Measurements from ENCODE around the gene PCDHA1. TPM values are rescaled to one million over a fixed set of nuclear protein-coding genes. Genes with fewer than 3 reads are reported as not detected.
A peak's percentile ranks its signal among the peaks of the same experiment; 100 is the strongest.
"Not testable (repeated sequence)": the region's sequence is repeated elsewhere in the genome, so short reads cannot be mapped to it uniquely, and the experiment has no call there.

Gene PCDHA1
- total and polyA plus RNA-seq, 4 donors = not detected

GRCh38 chr5:140840978-140841962 is 55.3 kb downstream of the PCDHA1 start, which contains the start of gene PCDHA8:
PCDHA8 (plus strand) TSS chr5:140841187; CDS start chr5:140841322, 135 bp downstream.
- H3K27ac ChIP-seq (ENCODE audit: low read depth in 1 of 2, low read length in 2 of 2) = no peak within 1 kb of the TSS
- H3K36me3 ChIP-seq (ENCODE audit: control insufficient read depth in 1 of 2, insufficient read depth in 2 of 2, low read length in 1 of 2) = no peaks in the 10 kb centered on the region
- H3K9me3 ChIP-seq (ENCODE audit: control insufficient read depth, low read length) = peaks cover 6% of the 10 kb centered on the region
- H3K4me3 ChIP-seq (ENCODE audit: low read length in 2 of 2) = no peak within 1 kb of the TSS
- 11 to 23% methylated on average over 44 to 47 of the region's 47 CpGs for WGBS, 2 donors
- ATAC-seq (ENCODE audit: low FRiP score) = no peak
- no peak for DNase-seq
- H3K27me3 ChIP-seq (ENCODE audit: control insufficient read depth in 1 of 2, insufficient read depth in 2 of 2, low read length in 1 of 2) = peaks cover 0 to 1% of the 10 kb centered on the region in 2 donors
- intact Hi-C loops (cut with DNase I) = no loop called here
- no peaks in the 10 kb centered on the region for H3K4me1 ChIP-seq (ENCODE audit: control insufficient read depth in 1 of 2, insufficient read depth in 2 of 2, low read length in 2 of 2)

DNA sequence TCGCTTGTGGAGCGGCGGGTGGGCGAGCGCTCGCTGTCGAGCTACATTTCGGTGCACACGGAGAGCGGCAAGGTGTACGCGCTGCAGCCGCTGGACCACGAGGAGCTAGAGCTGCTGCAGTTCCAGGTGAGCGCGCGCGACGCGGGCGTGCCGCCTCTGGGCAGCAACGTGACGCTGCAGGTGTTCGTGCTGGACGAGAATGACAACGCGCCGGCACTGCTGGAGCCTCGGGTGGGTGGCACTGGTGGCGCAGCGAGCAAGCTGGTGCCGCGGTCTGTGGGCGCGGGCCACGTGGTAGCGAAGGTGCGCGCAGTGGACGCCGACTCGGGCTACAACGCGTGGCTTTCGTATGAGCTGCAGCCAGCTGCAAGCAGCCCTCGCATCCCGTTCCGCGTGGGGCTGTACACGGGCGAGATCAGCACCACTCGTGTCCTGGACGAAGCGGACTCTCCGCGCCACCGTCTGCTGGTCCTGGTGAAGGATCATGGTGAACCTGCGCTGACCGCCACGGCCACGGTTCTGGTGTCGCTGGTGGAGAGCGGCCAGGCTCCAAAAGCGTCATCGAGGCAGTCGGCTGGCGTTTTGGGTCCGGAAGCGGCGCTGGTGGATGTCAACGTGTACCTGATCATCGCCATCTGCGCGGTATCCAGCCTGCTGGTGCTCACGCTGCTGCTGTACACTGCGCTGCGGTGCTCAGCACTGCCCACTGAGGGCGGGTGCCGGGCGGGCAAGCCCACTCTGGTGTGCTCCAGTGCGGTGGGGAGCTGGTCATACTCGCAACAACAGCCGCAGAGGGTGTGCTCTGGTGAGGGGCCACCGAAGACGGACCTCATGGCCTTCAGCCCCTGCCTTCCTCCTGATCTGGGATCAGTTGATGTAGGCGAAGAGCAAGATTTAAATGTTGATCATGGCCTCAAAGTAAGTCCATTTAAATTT is 57.1 kb downstream of the PCDHA1 start:
- intact Hi-C loops (cut with DNase I) = no loop called here
- no peak overlapping the region for H3K27ac ChIP-seq (ENCODE audit: low read depth in 1 of 2, low read length in 2 of 2)
- no peaks in the 10 kb centered on the region for H3K36me3 ChIP-seq (ENCODE audit: control insufficient read depth in 1 of 2, insufficient read depth in 2 of 2, low read length in 1 of 2)
- H3K9me3 ChIP-seq (ENCODE audit: control insufficient read depth, low read length) = peaks cover 4% of the 10 kb centered on the region
- DNase-seq (peak in 1 of 2 donors; percentile 72), ATAC-seq (ENCODE audit: low FRiP score) (no peak)
- WGBS, 2 donors = 38% methylated on average over 87 of the region's 87 CpGs; no CpG with 5 or more reads in 1 of the 2 donors
- no peaks in the 10 kb centered on the region for H3K4me1 ChIP-seq (ENCODE audit: control insufficient read depth in 1 of 2, insufficient read depth in 2 of 2, low read length in 2 of 2)
- H3K27me3 ChIP-seq (ENCODE audit: control insufficient read depth in 1 of 2, insufficient read depth in 2 of 2, low read length in 1 of 2) = peaks cover 0 to 1% of the 10 kb centered on the region in 2 donors
- H3K4me3 ChIP-seq (ENCODE audit: low read length in 2 of 2) = no peak overlapping the region

- H3K9me3 ChIP-seq (ENCODE audit: control insufficient read depth, low read length) = peaks cover 15% of the 10 kb centered on the region
- DNase-seq; H3K27ac ChIP-seq (ENCODE audit: low read depth in 1 of 2, low read length in 2 of 2); H3K4me1 ChIP-seq (ENCODE audit: control insufficient read depth in 1 of 2, insufficient read depth in 2 of 2, low read length in 2 of 2); intact Hi-C loops (cut with DNase I); H3K27me3 ChIP-seq (ENCODE audit: control insufficient read depth in 1 of 2, insufficient read depth in 2 of 2, low read length in 1 of 2); H3K36me3 ChIP-seq (ENCODE audit: control insufficient read depth in 1 of 2, insufficient read depth in 2 of 2, low read length in 1 of 2); H3K4me3 ChIP-seq (ENCODE audit: low read length in 2 of 2); ATAC-seq (ENCODE audit: low FRiP score): not testable (repeated sequence)
- WGBS, 2 donors = 13% methylated on average over 46 of the region's 48 CpGs; no CpG with 5 or more reads in 1 of the 2 donors
Observed at GRCh38 chr5:140848139-140849102, 62.5 kb downstream of the PCDHA1 start, which contains the start of gene PCDHA9. PCDHA9 (plus strand) TSS chr5:140848382; CDS start chr5:140848496, 114 bp downstream.

DNA sequence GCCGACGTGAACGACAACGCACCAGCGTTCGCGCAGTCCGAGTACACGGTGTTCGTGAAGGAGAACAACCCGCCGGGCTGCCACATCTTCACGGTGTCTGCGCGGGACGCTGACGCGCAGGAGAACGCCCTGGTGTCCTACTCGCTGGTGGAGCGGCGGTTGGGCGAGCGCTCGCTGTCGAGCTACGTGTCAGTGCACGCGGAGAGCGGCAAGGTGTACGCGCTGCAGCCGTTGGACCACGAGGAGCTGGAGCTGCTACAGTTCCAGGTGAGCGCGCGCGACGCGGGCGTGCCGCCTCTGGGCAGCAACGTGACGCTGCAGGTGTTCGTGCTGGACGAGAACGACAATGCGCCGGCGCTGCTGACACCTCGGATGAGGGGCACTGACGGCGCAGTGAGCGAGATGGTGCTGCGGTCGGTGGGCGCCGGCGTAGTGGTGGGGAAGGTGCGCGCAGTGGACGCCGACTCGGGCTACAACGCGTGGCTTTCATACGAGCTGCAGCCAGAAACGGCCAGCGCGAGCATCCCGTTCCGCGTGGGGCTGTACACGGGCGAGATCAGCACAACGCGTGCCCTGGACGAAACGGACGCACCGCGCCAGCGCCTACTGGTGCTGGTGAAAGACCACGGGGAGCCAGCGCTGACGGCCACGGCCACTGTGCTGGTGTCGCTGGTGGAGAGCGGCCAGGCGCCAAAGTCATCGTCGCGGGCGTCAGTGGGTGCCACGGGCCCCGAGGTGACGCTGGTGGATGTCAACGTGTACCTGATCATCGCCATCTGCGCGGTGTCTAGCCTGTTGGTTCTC is 64.1 kb downstream of the PCDHA1 start:
- H3K4me3 ChIP-seq (ENCODE audit: low read length in 2 of 2); H3K27me3 ChIP-seq (ENCODE audit: control insufficient read depth in 1 of 2, insufficient read depth in 2 of 2, low read length in 1 of 2); ATAC-seq (ENCODE audit: low FRiP score); DNase-seq; H3K36me3 ChIP-seq (ENCODE audit: control insufficient read depth in 1 of 2, insufficient read depth in 2 of 2, low read length in 1 of 2); H3K27ac ChIP-seq (ENCODE audit: low read depth in 1 of 2, low read length in 2 of 2); intact Hi-C loops (cut with DNase I); H3K4me1 ChIP-seq (ENCODE audit: control insufficient read depth in 1 of 2, insufficient read depth in 2 of 2, low read length in 2 of 2): not testable (repeated sequence)
- 33% methylated on average over 101 of the region's 101 CpGs; no CpG with 5 or more reads in 1 of the 2 donors for WGBS, 2 donors
- H3K9me3 ChIP-seq (ENCODE audit: control insufficient read depth, low read length) = peaks cover 15% of the 10 kb centered on the region

DNA sequence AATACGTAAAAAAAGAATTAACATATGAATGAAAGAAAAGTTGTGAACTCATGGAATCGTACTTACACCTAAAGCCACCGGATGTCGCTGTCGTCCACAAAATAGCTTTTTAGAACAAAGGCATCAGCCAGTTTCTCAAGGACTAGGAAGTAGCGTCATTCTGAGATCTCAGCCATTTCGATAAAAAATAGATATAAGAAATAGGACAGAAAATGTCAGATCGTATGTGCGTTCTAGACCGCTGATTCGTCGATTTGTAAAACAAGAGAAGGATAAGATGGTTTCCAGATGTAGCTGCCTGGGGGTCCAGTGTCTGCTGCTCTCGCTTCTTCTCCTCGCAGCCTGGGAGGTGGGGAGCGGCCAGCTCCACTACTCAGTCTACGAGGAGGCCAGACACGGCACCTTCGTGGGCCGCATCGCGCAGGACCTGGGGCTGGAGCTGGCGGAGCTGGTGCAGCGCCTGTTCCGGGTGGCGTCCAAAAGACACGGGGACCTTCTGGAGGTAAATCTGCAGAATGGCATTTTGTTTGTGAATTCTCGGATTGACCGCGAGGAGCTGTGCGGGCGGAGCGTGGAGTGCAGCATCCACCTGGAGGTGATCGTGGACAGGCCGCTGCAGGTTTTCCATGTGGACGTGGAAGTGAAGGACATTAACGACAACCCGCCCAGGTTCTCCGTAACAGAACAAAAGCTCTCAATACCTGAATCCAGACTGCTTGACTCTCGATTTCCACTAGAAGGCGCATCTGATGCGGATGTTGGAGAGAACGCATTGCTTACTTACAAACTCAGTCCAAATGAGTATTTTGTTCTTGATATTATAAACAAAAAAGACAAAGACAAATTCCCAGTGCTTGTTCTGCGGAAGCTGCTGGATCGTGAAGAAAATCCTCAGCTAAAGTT is 70.1 kb downstream of the PCDHA1 start, which contains the start of gene PCDHA10:
Gene PCDHA10 (plus strand): TSS at position 126 of the 903 bp plus-strand sequence. CDS start 152 bp downstream, at position 278.
- ATAC-seq (ENCODE audit: low FRiP score) = no peak
- H3K4me3 ChIP-seq (ENCODE audit: low read length in 2 of 2) = no peak within 1 kb of the TSS
- no peaks in the 10 kb centered on the region for H3K36me3 ChIP-seq (ENCODE audit: control insufficient read depth in 1 of 2, insufficient read depth in 2 of 2, low read length in 1 of 2)
- H3K27ac ChIP-seq (ENCODE audit: low read depth in 1 of 2, low read length in 2 of 2) = no peak within 1 kb of the TSS
- intact Hi-C loops (cut with DNase I) = no loop called here
- H3K4me1 ChIP-seq (ENCODE audit: control insufficient read depth in 1 of 2, insufficient read depth in 2 of 2, low read length in 2 of 2) = no peaks in the 10 kb centered on the region
- 17% methylated on average over 44 of the region's 44 CpGs; no CpG with 5 or more reads in 1 of the 2 donors for WGBS, 2 donors
- DNase-seq = no peak
- H3K27me3 ChIP-seq (ENCODE audit: control insufficient read depth in 1 of 2, insufficient read depth in 2 of 2, low read length in 1 of 2) = no peaks in the 10 kb centered on the region
- H3K9me3 ChIP-seq (ENCODE audit: control insufficient read depth, low read length) = peaks cover 13% of the 10 kb centered on the region

DNA sequence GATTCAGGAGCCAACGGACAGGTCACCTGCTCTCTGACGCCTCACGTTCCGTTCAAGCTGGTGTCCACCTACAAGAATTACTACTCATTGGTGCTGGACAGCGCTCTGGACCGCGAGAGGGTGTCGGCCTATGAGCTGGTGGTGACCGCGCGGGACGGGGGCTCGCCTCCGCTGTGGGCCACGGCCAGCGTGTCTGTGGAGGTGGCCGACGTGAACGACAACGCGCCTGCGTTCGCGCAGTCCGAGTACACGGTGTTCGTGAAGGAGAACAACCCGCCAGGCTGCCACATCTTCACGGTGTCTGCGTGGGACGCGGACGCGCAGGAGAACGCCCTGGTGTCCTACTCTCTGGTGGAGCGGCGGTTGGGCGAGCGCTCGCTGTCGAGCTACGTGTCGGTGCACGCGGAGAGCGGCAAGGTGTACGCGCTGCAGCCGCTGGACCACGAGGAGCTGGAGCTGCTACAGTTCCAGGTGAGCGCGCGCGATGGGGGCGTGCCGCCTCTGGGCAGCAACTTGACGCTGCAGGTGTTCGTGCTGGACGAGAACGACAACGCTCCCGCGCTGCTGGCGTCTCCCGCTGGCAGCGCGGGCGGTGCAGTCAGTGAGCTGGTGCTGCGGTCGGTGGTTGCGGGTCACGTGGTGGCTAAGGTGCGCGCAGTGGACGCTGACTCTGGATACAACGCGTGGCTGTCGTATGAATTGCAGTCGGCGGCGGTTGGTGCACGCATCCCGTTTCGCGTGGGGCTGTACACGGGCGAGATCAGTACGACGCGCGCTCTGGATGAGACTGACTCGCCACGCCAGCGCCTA is 71.4 kb downstream of the PCDHA1 start:
- Histone ChIP-seq H3K27ac (ENCODE audit: low read depth in 1 of 2, low read length in 2 of 2) (no peak overlapping the region), H3K4me3 (ENCODE audit: low read length in 2 of 2) (no peak overlapping the region), H3K9me3 (ENCODE audit: control insufficient read depth, low read length) (peaks cover 20% of the 10 kb centered on the region), H3K4me1 (ENCODE audit: control insufficient read depth in 1 of 2, insufficient read depth in 2 of 2, low read length in 2 of 2) (no peaks in the 10 kb centered on the region), H3K27me3 (ENCODE audit: control insufficient read depth in 1 of 2, insufficient read depth in 2 of 2, low read length in 1 of 2) (no peaks in the 10 kb centered on the region), H3K36me3 (ENCODE audit: control insufficient read depth in 1 of 2, insufficient read depth in 2 of 2, low read length in 1 of 2) (no peaks in the 10 kb centered on the region)
- 44% methylated on average over 94 of the region's 94 CpGs; no CpG with 5 or more reads in 1 of the 2 donors for WGBS, 2 donors
- no peak for ATAC-seq (ENCODE audit: low FRiP score)
- DNase-seq = no peak
- intact Hi-C loops (cut with DNase I) = no loop called here
